ENCODE data around the gene ZBTB5. TPM values are rescaled to one million over a fixed set of nuclear protein-coding genes. Genes with fewer than 3 reads are reported as not detected.

Gene ZBTB5
- total and polyA plus RNA-seq, 2 of the 13 experiments (the other 11 are each of a cell fraction or from before 2014, with no cell fraction given), result 12.5 to 20.5 TPM

DNA sequence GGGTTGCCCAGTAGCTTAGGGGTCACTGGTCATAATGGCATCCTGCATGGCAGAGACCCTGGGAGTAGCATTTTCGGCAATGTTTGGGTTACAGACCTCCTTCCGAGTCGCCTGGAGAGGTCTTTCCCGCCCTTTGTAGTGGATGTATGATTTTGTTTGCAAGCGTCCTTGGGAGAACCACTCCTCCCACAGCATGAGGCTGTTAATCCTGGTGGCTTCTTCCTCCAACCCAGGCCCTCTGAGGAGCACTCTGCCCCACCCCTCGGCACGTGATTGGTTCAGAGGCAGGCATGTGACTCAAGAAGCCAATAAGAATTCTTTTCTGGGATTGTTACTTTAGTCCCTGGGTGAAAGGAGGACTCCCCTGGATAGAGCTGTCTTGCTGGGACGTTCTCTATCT lies 73.0 kb downstream of the ZBTB5 start (continued):
- TF ChIP-seq, protein P1, sequence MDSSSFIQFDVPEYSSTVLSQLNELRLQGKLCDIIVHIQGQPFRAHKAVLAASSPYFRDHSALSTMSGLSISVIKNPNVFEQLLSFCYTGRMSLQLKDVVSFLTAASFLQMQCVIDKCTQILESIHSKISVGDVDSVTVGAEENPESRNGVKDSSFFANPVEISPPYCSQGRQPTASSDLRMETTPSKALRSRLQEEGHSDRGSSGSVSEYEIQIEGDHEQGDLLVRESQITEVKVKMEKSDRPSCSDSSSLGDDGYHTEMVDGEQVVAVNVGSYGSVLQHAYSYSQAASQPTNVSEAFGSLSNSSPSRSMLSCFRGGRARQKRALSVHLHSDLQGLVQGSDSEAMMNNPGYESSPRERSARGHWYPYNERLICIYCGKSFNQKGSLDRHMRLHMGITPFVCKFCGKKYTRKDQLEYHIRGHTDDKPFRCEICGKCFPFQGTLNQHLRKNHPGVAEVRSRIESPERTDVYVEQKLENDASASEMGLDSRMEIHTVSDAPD (CRISPR knock-in tag; IDR thresholded peaks at IDR 0.05), result no peak
- TF ChIP-seq ZNF549 (CRISPR knock-in tag; IDR thresholded peaks at IDR 0.05) (no peak), DDIT3 (CRISPR knock-in tag; IDR thresholded peaks at IDR 0.05) (no peak), ZNF263 (CRISPR knock-in tag; IDR thresholded peaks at IDR 0.05) (peak; percentile 71), MAZ (IDR thresholded peaks at IDR 0.05; ENCODE audit: borderline replicate concordance, low read depth, low read length) (no peak), MAZ (CRISPR knock-in tag; IDR thresholded peaks at IDR 0.05; ENCODE audit: low read depth) (no peak), SIX1 (CRISPR knock-in tag; IDR thresholded peaks at IDR 0.05; ENCODE audit: borderline replicate concordance) (no peak), ZNF800 (CRISPR knock-in tag; IDR thresholded peaks at IDR 0.05) (no peak), ZNF672 (CRISPR knock-in tag; IDR thresholded peaks at IDR 0.05) (no peak), ZNF616 (CRISPR knock-in tag; IDR thresholded peaks at IDR 0.05; ENCODE audit: low read depth) (no peak), REXO4 (CRISPR knock-in tag; IDR thresholded peaks at IDR 0.05; ENCODE audit: borderline replicate concordance) (no peak), ZNF777 (CRISPR knock-in tag; IDR thresholded peaks at IDR 0.05) (no peak), HNRNPK (IDR thresholded peaks at IDR 0.05; ENCODE audit: low read depth, low read length, poor library complexity, severe bottlenecking) (no peak), NFYC (CRISPR knock-in tag; IDR thresholded peaks at IDR 0.05) (peak; percentile 20; the same call in 1 of the 2 replicates), JARID2 (CRISPR knock-in tag; IDR thresholded peaks at IDR 0.05; ENCODE audit: insufficient replicate concordance) (no peak), NFYB (CRISPR knock-in tag; IDR thresholded peaks at IDR 0.05) (peak; percentile 68), CC2D1A (CRISPR knock-in tag; IDR thresholded peaks at IDR 0.05) (no peak)
- TF ChIP-seq, protein P2, sequence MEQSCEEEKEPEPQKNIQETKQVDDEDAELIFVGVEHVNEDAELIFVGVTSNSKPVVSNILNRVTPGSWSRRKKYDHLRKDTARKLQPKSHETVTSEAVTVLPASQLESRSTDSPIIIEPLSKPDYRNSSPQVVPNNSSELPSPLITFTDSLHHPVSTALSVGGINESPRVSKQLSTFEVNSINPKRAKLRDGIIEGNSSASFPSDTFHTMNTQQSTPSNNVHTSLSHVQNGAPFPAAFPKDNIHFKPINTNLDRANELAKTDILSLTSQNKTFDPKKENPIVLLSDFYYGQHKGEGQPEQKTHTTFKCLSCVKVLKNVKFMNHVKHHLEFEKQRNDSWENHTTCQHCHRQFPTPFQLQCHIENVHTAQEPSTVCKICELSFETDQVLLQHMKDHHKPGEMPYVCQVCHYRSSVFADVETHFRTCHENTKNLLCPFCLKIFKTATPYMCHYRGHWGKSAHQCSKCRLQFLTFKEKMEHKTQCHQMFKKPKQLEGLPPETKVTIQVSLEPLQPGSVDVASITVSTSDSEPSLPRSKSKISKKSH (CRISPR knock-in tag; IDR thresholded peaks at IDR 0.05; ENCODE audit: borderline replicate concordance), result no peak

All from HepG2 (cell line).